GM10847 (cell line): ENCODE data around the gene ARHGAP10.

Source experiments
- POLR2A ChIP-seq: IDR thresholded peaks from 2 replicates; pipeline ENCODE4 v1.6.1; 2011; ENCODE audit not compliant: insufficient read length; ENCODE audit errors: extremely low read depth

The ARHGAP10 gene

GRCh38 chr4:147853706-147854105, 121.8 kb downstream of the ARHGAP10 start:
- TF ChIP-seq POLR2A, result no peak

DNA sequence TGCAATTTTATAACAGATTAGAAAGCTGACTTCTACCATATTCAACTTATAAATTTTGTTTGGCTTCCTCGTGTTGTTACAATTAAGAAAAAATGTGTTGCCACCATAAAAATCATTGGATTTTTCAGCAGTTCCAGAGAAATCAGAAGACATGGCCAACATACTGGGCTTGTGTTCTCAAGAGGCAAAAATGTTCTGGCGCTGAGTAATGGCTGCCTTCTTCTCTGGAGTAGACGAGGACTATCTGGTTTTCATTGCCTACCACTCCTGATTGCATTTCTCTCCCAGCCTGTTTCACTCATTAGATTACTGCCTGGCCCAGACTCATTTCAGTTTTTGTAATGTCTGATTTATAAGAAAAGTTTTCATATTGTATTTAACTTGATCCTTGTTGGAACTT, 122.3 kb downstream of the ARHGAP10 start:
- no peak for TF ChIP-seq POLR2A

DNA sequence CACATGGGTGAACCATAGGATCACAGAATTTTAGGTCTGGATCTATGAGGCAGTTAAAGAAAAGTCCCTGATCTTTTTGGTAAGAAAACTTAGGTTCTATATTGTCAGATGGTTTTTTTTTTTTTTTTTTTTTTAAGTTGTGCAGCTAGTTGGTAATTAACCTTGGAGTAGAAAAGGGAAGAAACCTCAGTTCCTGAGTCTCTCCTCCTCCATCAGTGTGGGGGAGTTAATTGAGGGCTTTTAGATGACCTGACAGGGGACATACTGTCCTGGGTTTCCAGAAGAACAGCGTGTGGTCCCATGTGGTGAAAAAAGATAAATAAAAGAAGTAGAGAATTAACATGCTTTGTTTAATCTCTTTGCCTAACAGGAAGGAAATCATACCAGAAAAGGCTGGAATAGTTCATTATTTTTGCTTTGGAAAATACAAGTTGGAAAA, 123.7 kb downstream of the ARHGAP10 start:
- no peak for TF ChIP-seq POLR2A

DNA sequence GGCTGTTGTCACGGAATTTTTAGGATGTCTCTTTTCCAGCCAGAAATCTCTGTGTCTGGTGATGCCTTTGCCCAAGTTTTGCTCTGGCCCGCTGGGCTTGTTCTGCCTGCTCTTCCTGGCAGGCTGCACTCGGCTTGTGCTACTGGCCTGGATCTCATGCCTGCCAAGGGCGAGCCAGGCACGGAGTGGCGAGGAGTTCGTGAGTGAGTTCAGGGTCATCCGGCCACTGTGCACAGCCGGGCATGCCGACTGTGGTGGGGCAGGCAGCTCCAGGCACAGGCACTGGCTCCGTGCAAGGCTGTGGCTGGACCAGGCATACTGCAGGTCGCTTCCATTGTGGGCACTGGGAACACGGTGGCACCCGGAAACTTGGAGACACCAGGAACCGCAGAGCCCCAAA, 129.1 kb downstream of the ARHGAP10 start:
- TF ChIP-seq POLR2A, result no peak

- no peak for TF ChIP-seq POLR2A
Observed at GRCh38 chr4:147862043-147862692, 130.3 kb downstream of the ARHGAP10 start.

DNA sequence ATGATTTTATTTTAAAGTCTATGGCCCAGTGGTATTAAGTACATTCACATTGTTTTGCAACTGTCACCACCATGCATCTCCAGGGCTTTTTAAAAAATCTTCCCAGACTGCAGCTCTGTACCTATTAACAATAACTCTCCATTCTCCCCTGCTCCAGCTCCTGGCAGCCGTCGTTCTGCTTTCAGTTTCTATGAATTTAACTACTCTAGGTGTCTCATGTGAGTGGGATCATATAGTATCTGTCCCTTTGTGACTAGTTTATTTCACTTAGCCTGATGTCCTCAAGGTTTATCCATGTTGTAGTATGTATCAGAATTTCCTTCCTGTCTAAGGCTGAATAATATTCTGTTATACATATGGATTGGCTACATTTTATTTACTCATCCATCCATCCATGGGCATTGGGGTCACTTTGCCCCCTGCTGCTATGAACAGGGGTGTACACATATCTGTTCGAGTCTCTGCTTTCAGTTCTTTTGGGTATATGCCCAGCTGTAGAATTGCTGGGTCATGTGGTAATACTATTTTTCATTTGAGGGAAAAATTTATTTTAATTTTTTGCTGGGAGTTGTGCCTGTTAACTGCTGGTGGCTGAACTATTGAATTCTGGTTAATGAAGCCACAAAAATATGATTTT, 131.3 kb downstream of the ARHGAP10 start:
- TF ChIP-seq POLR2A, result no peak

- no peak for TF ChIP-seq POLR2A
Observed at GRCh38 chr4:147863808-147864472, 132.1 kb downstream of the ARHGAP10 start.

GRCh38 chr4:147864607-147865006, 132.7 kb downstream of the ARHGAP10 start:
- no peak for TF ChIP-seq POLR2A

- TF ChIP-seq POLR2A, result no peak
Observed at GRCh38 chr4:147865926-147866325, 134.0 kb downstream of the ARHGAP10 start.

DNA sequence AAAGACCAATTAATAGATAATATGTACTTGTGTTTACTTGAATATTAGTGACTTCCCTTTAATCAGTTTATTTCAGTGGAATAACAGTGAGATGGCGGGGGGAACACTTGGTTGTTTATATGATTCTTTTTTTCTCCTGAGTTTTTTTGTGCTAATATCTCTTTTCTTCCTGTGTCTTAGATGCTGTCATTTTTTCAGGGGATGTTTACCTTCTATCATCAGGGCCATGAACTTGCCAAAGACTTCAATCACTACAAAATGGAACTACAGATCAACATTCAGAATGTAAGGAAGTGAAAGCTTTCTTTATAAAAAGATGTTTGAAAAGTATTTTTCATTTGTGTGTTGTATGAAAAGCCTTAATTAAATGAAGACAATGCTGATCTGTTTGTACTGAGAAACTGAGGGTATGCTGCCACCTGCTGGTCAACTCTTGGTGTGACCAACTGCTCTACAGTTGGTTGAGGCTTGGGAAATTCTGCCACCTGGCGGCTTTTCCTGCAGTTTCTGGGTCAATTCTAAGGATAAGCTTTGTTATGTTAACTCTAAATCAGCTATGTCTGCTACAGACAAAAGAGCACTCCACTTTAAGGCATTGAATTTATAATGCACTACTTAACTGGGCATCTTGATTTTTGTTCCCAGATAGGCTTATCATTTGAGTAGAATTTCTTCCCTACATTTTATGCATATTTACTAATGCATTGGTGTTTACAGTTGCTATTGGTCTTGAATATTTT, 134.8 kb downstream of the ARHGAP10 start:
- no peak for TF ChIP-seq POLR2A

DNA sequence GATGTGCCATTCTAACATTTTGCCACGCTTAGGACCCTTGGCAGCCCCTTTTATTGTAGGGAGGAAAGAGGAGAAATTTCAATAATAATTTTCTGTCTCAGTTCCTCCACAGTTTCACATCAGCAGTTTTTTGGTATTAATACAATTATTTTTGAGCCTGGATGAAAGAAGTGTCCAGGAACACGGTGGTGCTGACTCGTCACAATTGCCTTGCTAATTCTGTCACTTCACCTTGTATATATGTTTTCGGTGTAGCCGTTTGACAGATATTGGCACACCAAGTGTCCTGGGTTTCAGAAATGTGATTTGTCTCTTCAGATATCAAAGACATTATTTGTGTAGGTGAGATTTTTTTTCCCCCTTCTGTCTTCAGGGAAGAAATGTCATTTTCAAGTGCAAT, 142.2 kb downstream of the ARHGAP10 start:
- TF ChIP-seq POLR2A, result no peak

DNA sequence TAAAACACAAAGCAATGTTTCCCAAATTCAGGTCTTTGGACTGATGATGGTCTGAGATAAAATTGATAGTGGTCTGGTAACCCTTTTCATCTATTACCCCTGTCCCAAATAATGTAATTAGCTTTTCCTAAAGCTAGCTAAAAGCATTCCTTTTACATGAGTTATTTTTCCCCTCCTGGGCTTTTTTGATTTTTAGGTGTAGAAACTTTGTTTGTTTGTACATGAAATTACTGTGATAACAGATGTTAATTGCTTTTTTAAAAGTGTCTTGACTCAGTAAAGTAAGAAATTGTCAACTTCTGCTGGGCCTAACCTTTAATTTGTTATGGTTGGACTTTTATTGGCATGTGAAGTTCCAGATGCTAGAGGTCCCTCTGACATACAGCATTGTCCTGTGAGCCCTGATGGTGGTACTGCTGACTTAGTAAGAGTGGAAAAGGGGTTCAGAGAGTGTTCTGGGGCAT, 145.5 kb downstream of the ARHGAP10 start:
- no peak for TF ChIP-seq POLR2A

- no peak for TF ChIP-seq POLR2A
Observed at GRCh38 chr4:147879676-147880075, 147.8 kb downstream of the ARHGAP10 start.

DNA sequence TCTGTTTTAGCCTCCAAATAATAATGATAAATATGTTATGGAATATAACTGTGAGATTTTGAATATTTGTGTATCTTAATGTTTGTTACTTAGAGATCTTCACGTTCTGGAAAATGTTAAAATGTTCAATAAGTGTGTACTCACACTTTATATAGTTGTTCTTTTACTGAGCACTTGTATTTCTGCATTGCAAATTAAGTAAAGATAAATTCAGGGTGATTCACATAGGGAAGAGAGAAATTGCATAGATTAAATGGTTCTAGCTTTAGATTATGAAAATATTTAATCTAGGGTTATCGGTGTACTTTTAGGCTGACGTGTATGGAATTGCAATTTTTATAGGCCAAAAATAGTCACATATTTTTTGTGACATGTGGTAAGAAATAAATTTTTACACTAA, 148.6 kb downstream of the ARHGAP10 start:
- no peak for TF ChIP-seq POLR2A

- TF ChIP-seq POLR2A, result no peak
Observed at GRCh38 chr4:147884536-147884935, 152.6 kb downstream of the ARHGAP10 start.
